Testis (tissue), 2 donors: ENCODE data around the gene ACO1.

Experiments used
- POLR2A ChIP-seq: fragments of 450-650 bp; IDR thresholded peaks from one replicate; pipeline ENCODE4 v1.6.1; 2017; ENCODE audit warnings: antibody characterized with exemption, mild to moderate bottlenecking, moderate library complexity
- TF ChIP-seq, protein P1 (sequence below), 3 experiments: fragments of 450-650 bp in 2 of 3; fragments of 200-600 bp in 1 of 3; sonication (generic) in 1 of 3; IDR thresholded peaks; one replicate each; pipeline ENCODE4 v1.5.1; 2016 to 2019; ENCODE audit warnings: antibody characterized with exemption in 3 of 3, mild to moderate bottlenecking in 2 of 3, moderate library complexity in 1 of 3

DNA sequence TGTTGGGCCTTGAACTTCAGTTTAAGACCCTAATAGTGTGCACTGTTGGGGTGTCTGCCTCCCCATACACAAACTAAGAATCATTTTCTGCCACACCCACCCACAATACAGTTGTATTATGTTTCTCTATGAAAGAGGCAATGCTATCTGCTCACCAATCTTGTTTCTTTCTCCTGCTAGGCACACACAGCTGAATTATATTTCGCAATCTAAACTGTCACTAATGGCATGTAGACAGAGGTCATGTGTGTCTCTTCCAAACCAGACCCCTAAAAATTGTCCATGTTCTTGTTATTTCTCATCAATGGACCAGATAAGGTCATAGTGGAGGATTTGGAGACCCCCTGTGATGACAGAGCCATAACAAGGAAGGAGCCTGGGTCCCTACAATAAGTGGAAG is 84.3 kb downstream of the ACO1 start:
- TF ChIP-seq, protein P1, sequence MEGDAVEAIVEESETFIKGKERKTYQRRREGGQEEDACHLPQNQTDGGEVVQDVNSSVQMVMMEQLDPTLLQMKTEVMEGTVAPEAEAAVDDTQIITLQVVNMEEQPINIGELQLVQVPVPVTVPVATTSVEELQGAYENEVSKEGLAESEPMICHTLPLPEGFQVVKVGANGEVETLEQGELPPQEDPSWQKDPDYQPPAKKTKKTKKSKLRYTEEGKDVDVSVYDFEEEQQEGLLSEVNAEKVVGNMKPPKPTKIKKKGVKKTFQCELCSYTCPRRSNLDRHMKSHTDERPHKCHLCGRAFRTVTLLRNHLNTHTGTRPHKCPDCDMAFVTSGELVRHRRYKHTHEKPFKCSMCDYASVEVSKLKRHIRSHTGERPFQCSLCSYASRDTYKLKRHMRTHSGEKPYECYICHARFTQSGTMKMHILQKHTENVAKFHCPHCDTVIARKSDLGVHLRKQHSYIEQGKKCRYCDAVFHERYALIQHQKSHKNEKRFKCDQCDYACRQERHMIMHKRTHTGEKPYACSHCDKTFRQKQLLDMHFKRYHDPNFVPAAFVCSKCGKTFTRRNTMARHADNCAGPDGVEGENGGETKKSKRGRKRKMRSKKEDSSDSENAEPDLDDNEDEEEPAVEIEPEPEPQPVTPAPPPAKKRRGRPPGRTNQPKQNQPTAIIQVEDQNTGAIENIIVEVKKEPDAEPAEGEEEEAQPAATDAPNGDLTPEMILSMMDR (IDR thresholded peaks at IDR 0.05), result no peak
- no peak for TF ChIP-seq POLR2A
